NCI-H2227 treated with DMSO at 0.1 percent for 48 hours (cell line): Measurements from ENCODE around the gene CNTN4.
"Not testable (repeated sequence)": the region's sequence is repeated elsewhere in the genome, so short reads cannot be mapped to it uniquely, and the experiment has no call there.

ENCODE experiments used
- DNase-seq: peaks from one replicate; lab custom pipeline; 2025; lab: John Stamatoyannopoulos, UW

Gene CNTN4

DNA sequence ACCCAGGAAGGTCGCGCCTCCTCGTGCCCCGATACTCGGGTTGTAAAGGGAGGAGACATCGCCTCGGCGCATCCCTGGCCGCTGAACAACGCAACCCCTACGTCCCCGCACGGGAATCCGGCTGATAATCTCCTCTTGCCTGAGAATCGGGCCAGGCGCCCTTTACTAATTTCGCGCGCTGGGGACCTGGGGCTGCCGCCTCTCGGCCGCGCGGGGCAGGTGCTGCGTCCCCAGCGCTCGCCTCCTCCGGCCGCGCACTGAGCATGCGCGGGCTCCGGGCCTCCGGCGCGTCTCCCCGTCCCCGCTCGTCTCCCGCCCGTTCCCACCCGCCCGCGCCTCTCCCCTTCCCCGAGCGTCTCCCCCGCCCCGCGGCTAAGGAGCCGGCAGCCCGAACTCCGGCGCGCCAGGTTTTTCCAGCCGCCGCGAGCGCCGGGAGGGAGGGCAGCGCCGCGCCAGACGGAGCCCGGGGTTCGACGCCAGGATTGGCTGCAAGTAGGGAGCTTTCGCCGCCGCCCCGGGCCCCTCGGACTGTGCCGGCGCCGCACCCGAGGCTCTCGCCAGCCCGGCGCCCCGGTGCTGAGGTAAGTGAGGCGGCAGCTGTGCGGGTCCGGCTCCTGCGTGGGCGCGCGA, at the start of gene CNTN4:
Gene CNTN4, plus strand, starts transcription at position 469 of the 630 bp plus-strand sequence.
- peak; percentile 37 for DNase-seq

DNA sequence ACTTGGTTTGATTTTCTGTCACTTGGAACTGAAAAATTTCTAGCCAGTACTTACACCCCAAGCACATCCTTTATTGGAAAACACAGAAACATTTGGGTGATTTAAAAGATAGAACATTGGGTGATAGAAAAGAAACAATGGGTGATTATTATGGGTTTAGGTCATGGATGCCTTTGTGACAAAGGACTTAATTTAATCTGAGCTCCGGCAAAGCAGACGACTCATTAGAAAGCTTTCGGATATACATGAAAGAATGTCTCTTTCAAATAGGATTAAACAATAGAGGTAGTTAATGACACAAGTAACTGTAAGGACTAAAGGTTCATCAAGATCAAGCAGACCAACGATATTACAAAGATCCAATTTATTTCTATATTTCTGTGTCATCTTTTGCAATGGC, 37.3 kb upstream of the CNTN4 start:
- DNase-seq = no peak

DNA sequence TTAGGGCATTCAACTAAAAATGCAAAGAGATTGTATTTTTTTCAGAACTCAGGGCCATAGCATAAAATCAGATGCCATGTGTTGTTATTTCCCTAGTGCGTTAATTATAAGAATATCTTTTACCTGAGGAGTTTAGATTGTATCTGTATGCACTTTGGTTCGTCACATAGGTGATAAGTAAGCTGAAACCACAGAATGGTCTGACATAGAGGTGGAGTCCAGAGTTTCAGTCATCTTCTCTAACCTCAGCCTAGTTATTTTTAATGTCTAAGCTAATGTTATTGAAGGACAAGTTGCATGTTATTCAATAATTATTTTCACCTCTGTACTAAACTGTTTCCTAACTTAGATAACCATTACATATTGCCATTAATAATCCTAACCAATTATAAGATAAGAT, 27.1 kb upstream of the CNTN4 start:
- DNase-seq = no peak

DNA sequence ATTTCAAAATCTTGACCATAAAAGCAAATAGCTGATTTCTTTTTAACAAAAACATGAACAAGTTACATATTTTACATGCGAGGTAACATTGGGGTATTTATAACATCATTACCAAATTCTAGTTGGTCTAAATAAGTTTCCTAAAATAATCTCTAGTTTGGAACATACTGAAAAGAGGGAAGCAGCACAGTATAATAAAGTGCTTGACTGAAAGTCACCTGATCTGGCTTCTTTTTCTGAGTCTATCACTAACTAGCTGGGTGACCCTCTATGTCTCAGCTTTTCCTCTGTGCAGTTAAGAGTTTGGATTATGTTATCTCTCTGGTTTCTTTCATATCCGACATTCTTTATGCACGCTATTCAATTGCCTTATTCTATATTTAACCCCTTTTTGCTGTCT, 19.8 kb upstream of the CNTN4 start:
- no peak for DNase-seq

DNA sequence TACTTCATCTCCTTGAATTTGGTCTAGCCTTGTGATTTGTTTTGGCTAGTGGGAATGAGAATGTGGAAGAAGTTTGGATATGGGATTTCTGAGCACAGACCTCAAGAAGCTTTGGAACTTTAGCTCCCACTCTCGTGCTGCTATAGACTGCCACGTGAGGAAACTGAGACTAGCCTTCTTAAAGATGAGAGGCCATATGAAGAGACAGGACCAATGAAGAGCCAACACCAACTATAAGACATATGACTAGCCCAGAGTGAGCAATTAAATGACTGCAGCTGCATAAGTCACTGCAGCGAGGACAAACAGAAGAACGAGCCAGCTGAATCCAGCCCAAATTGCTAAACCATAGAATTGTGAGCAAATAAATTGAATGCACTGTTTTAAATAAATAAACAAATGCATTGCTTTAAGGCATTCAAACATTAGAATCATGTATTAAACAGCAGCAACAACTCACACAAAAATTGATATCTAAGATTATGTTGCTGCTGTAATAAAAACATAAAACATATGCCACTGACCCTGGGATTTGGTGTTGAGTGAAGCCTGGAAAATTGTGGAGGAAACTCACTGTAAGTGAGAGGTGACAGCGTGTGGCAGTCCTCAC, 15.7 kb upstream of the CNTN4 start:
- no peak for DNase-seq

DNA sequence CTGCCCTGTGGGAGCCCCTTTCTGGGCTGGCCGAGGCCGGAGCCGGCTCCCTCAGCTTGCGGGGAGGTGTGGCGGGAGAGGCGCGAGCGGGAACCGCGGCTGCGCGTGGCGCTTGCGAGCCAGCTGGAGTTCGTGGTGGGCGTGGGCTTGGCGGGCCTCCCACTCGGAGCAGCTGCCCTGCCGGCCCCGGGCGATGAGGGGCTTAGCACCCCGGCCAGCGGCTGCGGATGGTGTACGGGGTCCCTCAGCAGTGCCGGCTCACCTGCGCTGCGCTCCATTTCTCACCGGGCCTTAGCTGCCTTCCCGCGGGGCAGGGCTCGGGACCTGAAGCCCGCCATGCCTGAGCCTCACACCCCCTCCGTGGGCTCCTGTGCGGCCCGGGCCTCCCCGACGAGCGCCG, 15.1 kb upstream of the CNTN4 start:
- not testable (repeated sequence) for DNase-seq

DNA sequence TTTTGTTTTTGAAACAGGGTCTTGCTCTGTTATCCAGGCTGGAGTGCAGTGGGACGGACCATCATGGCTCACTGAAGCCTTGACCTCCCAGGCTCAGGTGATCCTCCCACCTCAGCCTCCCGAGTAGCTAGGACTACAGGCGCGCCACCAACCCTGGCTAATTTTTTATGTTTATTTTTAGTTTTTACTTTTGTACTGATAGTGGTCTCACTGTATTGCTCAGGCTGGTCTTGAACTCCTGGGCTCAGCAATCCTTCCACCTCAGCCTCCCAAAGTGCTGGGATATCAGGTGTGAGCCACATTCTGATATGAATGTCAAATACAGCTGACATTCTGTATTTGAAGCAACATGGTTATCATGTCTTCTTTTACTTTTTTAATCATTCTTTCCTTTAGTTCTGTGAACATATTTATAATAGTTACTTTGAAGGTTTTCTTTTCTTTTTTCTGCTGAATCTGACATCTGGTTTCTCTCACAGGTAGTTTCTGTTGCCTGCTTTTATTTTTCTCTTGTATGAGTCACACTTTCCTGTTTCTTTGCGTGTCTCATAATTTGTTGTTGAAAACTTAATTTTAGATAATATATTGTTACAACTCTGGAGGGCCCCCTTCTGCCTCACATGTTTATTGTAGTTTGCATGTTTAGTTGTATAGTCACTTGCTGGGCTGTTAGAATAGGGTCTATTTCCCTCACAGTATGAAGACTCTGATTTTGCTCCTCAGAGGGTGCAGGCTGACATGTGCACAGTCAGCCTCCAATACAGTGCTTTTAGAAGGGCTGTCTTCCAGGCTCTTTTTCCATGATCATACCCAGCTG, 8.4 kb upstream of the CNTN4 start:
- no peak for DNase-seq

DNA sequence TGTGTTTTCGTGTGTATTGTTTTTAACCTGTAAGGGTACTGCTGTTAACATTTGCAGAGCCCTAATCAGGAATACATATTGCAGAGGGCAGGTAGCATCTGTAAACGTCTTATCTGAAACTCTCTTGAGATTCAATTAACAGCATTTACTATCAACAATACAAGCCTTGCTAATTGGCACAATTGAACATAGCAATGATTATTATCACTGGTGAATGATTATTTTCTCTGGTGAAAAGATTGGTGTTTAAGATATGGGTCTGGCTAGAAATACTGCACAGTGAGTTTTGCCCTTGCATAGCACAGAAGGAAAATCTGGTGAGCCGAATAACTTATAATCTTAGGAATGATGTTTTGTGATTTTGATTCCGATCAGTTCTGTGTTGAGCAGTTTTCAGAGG, 5.9 kb upstream of the CNTN4 start:
- no peak for DNase-seq

DNA sequence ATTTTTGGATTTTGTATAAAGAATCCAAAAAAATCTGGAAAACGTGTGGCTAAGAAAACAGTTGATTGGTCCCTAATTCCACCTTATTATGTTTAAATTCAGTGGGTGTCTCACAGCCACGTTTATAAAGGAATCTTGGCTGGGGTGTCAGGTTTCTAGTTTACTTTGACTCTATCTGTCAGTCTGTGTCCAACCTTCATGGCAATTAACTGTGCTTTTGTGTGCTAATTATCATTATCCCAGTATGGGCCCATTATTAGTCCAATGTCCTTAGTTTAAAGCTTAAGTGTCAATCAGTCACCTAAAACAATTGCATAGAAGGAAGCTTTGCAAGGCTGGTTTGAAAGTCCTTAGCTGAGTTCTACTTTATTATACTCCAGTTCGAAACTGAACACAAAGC, 3.7 kb upstream of the CNTN4 start:
- DNase-seq = no peak

DNA sequence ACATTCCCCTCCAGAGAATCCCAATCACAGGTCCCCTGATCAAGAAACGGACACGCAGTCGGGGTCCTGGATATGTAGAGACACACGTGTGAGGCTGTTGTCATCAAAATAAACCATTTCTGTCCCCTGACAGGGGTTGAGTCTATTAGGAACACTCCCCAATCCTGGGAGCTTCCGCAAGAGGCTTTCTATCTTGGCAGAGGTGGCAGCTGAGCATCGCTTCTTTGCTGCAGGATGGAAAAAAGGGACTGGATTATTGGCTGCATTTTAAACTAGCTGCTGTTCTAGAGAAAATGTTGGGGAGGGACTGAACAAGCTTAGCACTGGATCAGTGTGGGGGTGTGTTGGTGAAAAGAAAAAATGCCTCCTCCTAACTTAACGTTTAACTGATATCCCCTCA, 2.5 kb upstream of the CNTN4 start:
- DNase-seq = no peak

DNA sequence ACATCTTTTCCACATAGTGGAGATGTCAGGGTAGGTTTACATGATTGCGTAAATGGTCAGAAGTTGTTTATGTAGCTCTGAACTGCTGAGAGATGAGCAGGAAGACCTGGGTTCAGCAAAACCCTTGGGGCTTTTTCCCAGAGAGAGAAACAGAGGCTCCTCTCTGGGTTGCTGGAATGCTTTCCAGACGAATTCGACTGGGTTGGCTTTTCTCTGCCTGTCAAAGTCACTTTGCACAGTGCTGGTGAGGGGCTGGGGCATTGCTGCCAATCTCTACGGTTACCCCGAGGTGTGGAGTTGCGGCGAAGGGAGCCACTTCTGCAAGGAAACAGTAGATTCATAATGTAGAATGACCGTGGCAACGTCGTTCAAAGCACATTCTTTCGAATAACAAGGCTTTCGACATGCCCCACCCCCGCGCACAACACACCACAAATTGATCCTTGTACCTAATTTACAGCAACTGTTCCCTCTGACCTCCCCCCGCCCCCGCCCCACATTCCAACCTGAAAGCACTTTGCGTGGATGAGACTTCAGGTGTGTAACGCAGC, 950 bp upstream of the CNTN4 start:
- DNase-seq = no peak

DNA sequence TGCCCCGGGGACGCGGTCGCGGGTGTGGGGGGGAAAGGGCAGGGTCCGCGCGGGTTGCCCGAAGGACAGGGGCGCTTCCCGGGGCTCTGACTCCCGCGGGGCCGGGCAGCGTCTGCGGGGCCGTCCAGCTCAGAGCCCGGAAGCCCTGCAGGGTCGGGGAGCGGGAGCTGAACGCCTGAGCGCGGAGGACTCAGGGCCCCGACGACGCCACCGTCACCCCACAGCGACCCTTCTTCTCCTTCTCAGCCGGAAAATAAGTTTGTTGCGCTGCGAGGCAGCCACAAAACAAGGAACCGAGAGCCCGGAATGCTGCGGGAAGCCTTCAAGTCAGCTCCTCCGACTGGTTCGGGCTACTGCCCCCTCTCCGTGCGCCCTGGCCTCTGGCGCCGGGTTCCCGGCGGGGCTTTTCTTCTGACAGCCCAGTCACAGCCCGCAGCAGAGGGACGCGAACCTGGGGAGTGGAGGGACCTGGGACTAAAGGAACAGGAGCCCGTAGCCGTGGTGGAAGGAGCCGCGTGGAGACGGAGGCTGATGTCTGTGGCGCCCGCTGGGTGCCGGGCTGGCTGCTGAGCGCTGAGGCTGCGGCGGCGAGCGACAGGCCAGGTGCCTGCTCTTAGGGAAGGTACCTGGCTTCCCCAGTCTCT, 484 bp downstream of the CNTN4 start:
- DNase-seq = no peak

DNA sequence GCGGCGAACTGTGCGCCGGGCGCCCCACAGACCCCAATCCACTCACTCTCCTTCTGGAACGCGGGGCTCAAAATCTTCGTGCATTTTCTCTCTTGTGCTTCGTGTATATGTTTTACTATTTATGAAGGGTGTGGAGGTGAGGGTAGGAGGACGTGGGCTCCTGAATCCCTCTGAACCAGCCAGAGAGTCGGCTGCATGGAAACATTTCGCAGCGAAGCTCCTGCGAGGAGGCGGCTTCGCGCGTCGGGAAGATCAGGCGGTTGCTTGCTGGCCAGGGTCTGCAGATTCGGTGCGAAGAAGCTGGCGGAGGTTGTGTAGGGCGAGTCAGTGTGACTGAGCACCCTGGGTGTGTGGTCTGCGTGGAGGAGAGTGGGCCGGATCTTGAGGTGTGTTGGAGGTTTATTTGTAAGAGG, 1.1 kb downstream of the CNTN4 start:
- no peak for DNase-seq

DNA sequence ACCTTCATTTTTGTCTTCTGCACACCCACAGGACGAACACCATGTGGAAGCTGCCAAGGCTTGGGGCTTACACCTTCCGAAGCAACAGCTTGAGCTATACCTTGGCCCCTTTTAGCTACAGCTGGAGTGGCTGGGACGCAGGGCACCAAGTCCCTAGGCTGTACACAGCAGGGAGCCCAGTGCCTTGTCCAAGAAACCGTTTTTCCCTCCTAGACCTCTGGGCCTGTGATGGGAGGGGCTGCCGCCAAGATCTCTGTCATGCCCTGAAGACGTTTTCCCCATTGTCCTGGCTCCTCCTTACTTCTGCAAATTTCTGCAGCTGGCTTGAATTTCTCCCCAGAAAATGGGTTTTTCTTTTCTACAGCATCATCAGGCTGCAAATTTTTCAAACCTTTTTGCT, 7.8 kb downstream of the CNTN4 start:
- no peak for DNase-seq

DNA sequence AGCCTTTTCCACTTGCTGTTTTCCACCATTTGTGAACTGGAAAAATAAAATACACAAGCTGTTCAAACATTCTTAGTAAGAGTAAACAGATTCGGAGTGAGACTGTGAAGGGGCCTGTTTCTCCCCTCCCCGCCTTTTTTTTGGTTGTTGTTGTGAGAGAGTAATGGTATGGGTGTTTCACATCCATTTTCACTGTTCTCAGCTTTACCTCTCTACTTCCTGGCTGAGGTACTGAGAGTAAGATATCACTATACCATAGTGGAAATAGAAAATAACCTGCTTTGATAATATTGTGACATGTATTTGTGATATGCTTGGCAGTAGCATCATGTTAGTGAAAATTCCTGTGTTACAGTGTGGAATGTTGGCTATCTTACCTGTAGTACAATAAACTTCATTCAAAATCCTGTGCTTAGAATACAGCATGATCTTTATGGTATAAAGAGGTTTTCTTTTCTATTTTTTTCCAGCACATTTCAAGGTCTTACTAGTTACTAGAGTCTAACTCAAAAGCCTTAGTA, 12.0 kb downstream of the CNTN4 start:
- no peak for DNase-seq

DNA sequence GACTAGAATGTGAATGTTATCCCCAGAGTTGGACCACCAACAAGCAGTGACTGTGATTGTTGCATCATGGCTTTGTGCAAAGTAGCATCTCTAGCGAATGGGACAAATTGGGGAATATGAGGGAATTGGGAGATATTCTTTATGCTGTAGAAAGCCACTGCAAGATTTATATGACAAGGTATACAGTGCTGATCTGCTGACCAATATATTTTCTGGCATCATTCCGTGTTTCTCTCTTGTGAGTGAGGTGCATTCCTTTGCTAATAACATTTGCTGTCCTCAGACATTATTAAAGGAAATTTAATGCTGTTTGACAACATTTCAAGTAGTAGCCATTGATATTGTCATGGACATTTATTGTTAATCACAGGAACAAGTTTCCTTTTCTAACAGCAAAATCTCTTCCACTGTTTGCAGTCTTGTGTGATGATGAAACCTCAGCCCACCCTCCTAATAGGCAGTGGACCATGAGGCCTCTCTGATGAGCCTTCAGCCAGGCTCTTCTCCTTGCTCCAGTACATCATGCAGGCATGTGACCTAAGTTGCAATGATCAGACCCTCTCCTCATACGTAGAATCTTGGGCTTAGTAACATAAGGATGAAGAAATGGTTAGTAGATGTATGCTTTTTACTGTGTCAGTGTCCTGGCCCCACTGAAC, 16.1 kb downstream of the CNTN4 start:
- DNase-seq = no peak

DNA sequence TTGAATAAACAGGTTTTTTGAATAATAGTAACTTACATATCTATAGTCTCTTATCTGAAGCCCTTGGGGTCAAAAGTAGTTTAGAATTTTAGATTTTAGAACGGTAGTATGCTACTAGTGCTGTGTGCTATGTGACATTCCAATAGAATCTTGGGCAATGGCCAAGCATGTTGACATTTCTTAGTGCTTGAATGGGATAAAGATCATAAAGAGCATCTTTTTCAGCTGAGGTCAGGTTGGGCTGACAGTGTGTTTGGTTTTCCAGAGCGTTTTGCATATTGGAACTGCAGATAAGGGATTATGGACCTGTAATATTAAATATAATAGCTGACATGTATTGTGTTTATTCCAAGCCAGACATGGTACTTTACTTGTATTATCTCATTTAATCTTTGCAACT, 32.1 kb downstream of the CNTN4 start:
- DNase-seq = no peak

DNA sequence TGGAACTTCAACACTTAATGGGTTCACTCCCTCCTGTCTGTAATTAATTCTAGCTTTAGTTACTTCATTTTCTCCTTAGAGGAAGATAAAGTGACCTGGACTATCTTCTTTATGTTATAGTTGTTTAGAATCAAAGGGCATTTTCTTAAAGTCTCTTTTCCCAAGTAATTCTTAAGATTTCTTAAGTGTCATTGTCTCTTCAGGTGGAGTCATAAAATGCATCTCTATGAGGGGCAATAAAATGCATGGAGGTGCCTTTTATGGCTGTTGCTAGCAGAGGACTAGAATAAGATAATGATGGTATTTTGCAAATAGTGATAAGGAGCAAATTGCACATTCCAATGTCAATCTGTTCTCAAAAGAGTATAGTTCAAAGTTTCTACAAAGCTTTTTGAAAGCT, 34.5 kb downstream of the CNTN4 start:
- DNase-seq = no peak

DNA sequence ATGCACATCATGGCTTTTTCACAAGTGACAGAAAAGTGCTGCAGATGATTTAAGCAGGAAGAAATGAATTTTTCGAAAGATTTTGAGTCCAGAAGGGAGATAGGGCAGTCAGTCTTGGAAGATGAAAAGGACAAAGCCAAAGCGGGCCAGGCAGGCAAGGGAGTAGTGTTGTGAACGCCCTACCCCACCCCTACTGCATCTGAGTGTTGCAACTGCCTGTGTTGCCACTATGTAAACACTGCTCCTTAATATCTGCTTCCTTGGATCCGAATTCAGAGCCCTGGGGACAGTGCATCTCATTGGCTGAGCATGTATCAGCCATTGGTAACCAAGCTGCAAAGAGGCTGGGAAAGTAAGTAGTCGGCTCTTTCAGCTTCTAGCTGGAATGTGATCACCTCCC, 39.0 kb downstream of the CNTN4 start:
- no peak for DNase-seq

DNA sequence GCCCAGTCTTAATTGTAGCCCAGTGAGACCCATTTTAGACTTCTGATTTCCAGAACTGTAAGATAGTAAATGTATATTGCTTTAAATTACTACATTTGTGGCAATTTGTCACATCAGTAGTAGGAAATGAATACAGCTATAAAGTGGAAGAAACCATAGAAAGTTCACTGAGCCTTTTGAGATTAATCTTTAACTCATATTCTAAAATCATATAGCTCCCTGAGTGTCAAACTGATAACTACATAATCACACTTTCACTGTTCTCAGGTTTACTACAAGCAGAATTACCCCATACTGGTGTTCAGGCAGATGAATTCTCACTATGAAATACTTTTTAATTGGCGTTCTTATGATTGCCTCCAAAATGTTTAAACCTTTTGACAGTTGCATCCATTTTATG, 42.8 kb downstream of the CNTN4 start:
- no peak for DNase-seq

DNA sequence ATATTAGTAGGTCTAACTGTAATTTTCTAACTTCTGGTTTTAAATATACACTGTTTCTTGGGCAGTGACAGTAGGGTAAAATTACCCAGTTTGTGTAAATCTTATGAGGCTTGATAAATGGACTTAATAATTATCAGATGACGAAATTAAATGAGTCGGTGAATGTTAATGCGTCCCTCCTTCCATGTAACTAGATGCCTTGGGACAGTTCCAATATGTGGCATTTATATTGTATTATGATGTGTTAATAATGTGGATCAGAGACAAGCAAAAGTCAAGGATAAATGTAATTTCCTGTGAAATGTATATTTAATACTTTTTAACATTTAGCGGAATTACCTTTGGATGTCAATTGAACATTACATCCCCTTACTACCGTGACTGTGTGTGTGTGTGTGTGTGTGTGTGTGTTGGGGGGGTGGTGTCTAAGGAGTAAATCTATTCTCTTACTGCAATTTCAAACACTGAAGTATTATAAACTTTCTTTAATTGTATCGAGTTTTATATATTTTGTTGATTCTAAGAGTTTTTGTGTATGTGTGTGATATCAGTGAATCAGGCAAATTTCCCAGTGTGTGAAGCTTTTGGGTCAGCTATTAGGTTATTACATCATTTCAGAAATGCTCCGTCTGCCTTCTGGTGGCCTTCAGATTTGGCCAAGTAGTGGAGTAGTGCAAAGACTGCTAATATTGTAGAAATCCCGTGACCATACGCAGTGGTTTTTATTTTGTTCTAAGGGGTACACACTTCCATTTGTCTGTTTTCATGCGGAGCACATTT, 50.1 kb downstream of the CNTN4 start:
- no peak for DNase-seq
